HCT116 (cell line): ENCODE results near the gene DAPK1. TPM values are rescaled to one million over a fixed set of nuclear protein-coding genes. Genes with fewer than 3 reads are reported as not detected.

ENCODE experiments used
- ATAC-seq: fragments of 200-7000 bp; cut with Tn5 transposase; 2 replicates; pipeline ENCODE4 v1.9.1; 2020; ENCODE audit warnings: mild to moderate bottlenecking, moderate library complexity
- BruUV-seq: library from RNA; stranded (reverse); fragments of 400-500 nt; replicated peaks from 2 replicates; lab custom pipeline; 2021; lab: Mats Ljungman, UMichigan
- CTCF ChIA-PET: fragments of 300-600 bp; sonication (Branson Sonifier 250); formaldehyde crosslinking; loops from one replicate; lab custom pipeline; 2021; ENCODE audit warnings: antibody characterized with exemption; lab: Charles Lee
- POLR2A ChIA-PET: fragments of 300-600, 350-600 bp; sonication (Branson Sonifier 250); formaldehyde crosslinking; loops from one replicate; lab custom pipeline; 2021; ENCODE audit warnings: antibody characterized with exemption; lab: Charles Lee
- RAD21 ChIA-PET, 2 experiments: fragments of 300-600 bp; sonication (Branson Sonifier 250); formaldehyde crosslinking; loops; one replicate each; lab custom pipeline; 2023; ENCODE audit warnings: low total read pairs in 2 of 2; ENCODE audit not compliant: uncharacterized antibody in 2 of 2, unreplicated experiment in 2 of 2, low non-redundant PET in 1 of 2; lab: Charles Lee
- DNase-seq: peaks from one replicate; pipeline ENCODE4 v3.0.0-alpha.2; 2010; ENCODE audit warnings: low read depth, low spot score
- H2AFZ ChIP-seq: fragments of 200-600 bp; shearing (Covaris generic), sonication (generic); 2 replicates; pipeline ENCODE4 v1.6.1; 2017; ENCODE audit warnings: low read depth, mixed run types, mixed read lengths, antibody characterized with exemption, low read length; ENCODE audit not compliant: poor library complexity, severe bottlenecking
- H3K27ac ChIP-seq: 2 replicates; pipeline ENCODE4 v1.5.1; 2012; ENCODE audit warnings: low read depth, low read length
- H3K27me3 ChIP-seq: fragments of 200-600 bp; sonication (generic); 2 replicates; pipeline ENCODE4 v1.6.1; 2016; ENCODE audit warnings: mixed run types, low read length, mixed read lengths; ENCODE audit not compliant: insufficient read depth
- H3K36me3 ChIP-seq, 2 experiments: fragments of 200-500 bp in 1 of 2; fragments of 200-600 bp in 1 of 2; sonication (Bioruptor generic) in 1 of 2; sonication (generic) in 1 of 2; 2 replicates each; pipeline versions ENCODE4 v1.5.1 to v1.6.1; 2014 to 2016; ENCODE audit warnings: low read length in 2 of 2, inconsistent platforms in 1 of 2, mixed read lengths in 1 of 2, mixed run types in 1 of 2; ENCODE audit not compliant: insufficient read depth in 2 of 2, control insufficient read depth in 1 of 2
- H3K4me1 ChIP-seq, 2 experiments: fragments of 200-600 bp in 1 of 2; sonication (generic) in 1 of 2; 2 replicates each; pipeline versions ENCODE4 v1.5.1 to v1.6.1; 2012 to 2017; ENCODE audit warnings: low read length in 2 of 2, inconsistent platforms in 1 of 2, mild to moderate bottlenecking in 1 of 2, mixed read lengths in 1 of 2, mixed run types in 1 of 2, moderate library complexity in 1 of 2; ENCODE audit not compliant: insufficient read depth in 2 of 2, control insufficient read depth in 1 of 2
- H3K4me2 ChIP-seq: fragments of 200-600 bp; sonication (generic); 2 replicates; pipeline ENCODE4 v1.6.1; 2017; ENCODE audit warnings: mixed run types, low read length, mixed read lengths
- H3K4me3 ChIP-seq, 2 experiments: fragments of 200-600 bp in 1 of 2; sonication (generic) in 1 of 2; replicated peaks in 1 of 2; 2 replicates each; pipeline ENCODE4 v1.5.1; 2011 to 2016; ENCODE audit warnings: low read length in 2 of 2, control low read depth in 1 of 2, low read depth in 1 of 2, mild to moderate bottlenecking in 1 of 2, mixed read lengths in 1 of 2, mixed run types in 1 of 2
- H3K79me2 ChIP-seq: fragments of 200-600 bp; sonication (generic); 2 replicates; pipeline ENCODE4 v1.6.1; 2017; ENCODE audit warnings: mild to moderate bottlenecking, mixed run types, low read length, moderate library complexity, mixed read lengths; ENCODE audit not compliant: insufficient read depth
- H3K9ac ChIP-seq: fragments of 200-600 bp; sonication (generic); 2 replicates; pipeline ENCODE4 v1.6.1; 2016; ENCODE audit warnings: low read length, mixed read lengths
- H3K9me2 ChIP-seq: fragments of 200-600 bp; sonication (generic), shearing (Covaris generic); 2 replicates; pipeline ENCODE4 v1.6.1; 2017; ENCODE audit warnings: mixed run types, mild to moderate bottlenecking, moderate library complexity; ENCODE audit not compliant: insufficient read depth
- H3K9me3 ChIP-seq, 2 experiments: fragments of 200-500 bp in 1 of 2; fragments of 200-600 bp in 1 of 2; sonication (Bioruptor generic) in 1 of 2; sonication (generic) in 1 of 2; 2 replicates each; pipeline ENCODE4 v1.6.1; 2014 to 2017; ENCODE audit warnings: low read length in 2 of 2, mixed read lengths in 2 of 2, inconsistent platforms in 1 of 2, low read depth in 1 of 2, mild to moderate bottlenecking in 1 of 2, mixed run types in 1 of 2, moderate library complexity in 1 of 2; ENCODE audit not compliant: control insufficient read depth in 1 of 2, insufficient read depth in 1 of 2
- H4K20me1 ChIP-seq: fragments of 200-600 bp; sonication (generic), shearing (Covaris generic); 2 replicates; pipeline ENCODE4 v1.6.1; 2017; ENCODE audit warnings: mixed run types, mild to moderate bottlenecking, moderate library complexity; ENCODE audit not compliant: insufficient read depth
- EGR1 ChIP-seq: IDR thresholded peaks from 2 replicates; pipeline ENCODE4 v1.6.1; 2012; ENCODE audit warnings: low read depth
- ELF1 ChIP-seq: IDR thresholded peaks from 2 replicates; pipeline ENCODE4 v1.6.1; 2012; ENCODE audit warnings: low read depth, borderline replicate concordance
- EZH2phosphoT487 ChIP-seq: fragments of 200-600 bp; IDR thresholded peaks from 2 replicates; pipeline ENCODE4 v1.6.1; 2018; ENCODE audit warnings: antibody characterized with exemption, borderline replicate concordance
- FOSL1 ChIP-seq: IDR thresholded peaks from 2 replicates; pipeline ENCODE4 v1.6.1; 2012; ENCODE audit warnings: low read depth
- POLR2A ChIP-seq: IDR thresholded peaks from 2 replicates; pipeline ENCODE4 v1.7.0; 2011; ENCODE audit warnings: borderline replicate concordance; ENCODE audit not compliant: insufficient read depth, insufficient read length; ENCODE audit errors: extremely low read depth
- POLR2AphosphoS5 ChIP-seq: IDR thresholded peaks from 2 replicates; pipeline ENCODE4 v1.6.1; 2011; ENCODE audit warnings: mild to moderate bottlenecking, low read depth, low read length, moderate library complexity
- RAD21 ChIP-seq: IDR thresholded peaks from 2 replicates; pipeline ENCODE4 v1.6.1; 2012; ENCODE audit warnings: low read depth, mild to moderate bottlenecking
- REST ChIP-seq: IDR thresholded peaks from 2 replicates; pipeline ENCODE4 v1.6.1; 2012; ENCODE audit warnings: low read depth
- SP1 ChIP-seq: IDR thresholded peaks from 2 replicates; pipeline ENCODE4 v1.6.1; 2012; ENCODE audit warnings: low read depth
- SRF ChIP-seq: IDR thresholded peaks from 2 replicates; pipeline ENCODE4 v1.6.1; 2012; ENCODE audit warnings: low read depth
- ZBTB33 ChIP-seq: IDR thresholded peaks from 2 replicates; pipeline ENCODE4 v1.6.1; 2011; ENCODE audit warnings: mild to moderate bottlenecking, low read length, moderate library complexity; ENCODE audit not compliant: insufficient replicate concordance; ENCODE audit errors: extremely low read depth
- ZFX ChIP-seq: fragments of 450-650 bp; IDR thresholded peaks from 2 replicates; pipeline ENCODE4 v1.6.1; 2017
- intact Hi-C: fragments of 100-400 bp; cut with micrococcal nuclease; formaldehyde crosslinking; loops from 2 replicates; pipeline ENCODE4 v1.10.0; 2022
- total RNA-seq: library from RNA; stranded (reverse); gene quantifications from one replicate; pipeline ENCODE4 v1.2.1, GENCODE V29; 2021; ENCODE audit not compliant: unreplicated experiment

DAPK1 gene
- total RNA-seq, 1 experiment from 2014 or later, result 5.6 TPM

GRCh38 chr9:87733273-87734052, 235.8 kb downstream of the DAPK1 start:
- TF ChIP-seq POLR2AphosphoS5 (no peak), SRF (no peak), ELF1 (no peak), SP1 (no peak), EZH2phosphoT487 (no peak), ZFX (no peak), POLR2A (no peak)
- TF ChIP-seq, all 23 proteins: peak for 0
- Histone ChIP-seq H3K27ac (no peak overlapping the region), H3K9ac (no peak overlapping the region), H3K9me2 (no peaks in the 10 kb centered on the region), H3K4me1 (no peaks in the 10 kb centered on the region), H3K4me2 (no peak overlapping the region), H3K36me3 (peaks cover 10 to 11% of the 10 kb centered on the region in 2 experiments; a peak in 2 of 4 replicates), H2AFZ (no peak overlapping the region), H3K27me3 (no peaks in the 10 kb centered on the region), H3K79me2 (no peaks in the 10 kb centered on the region), H3K9me3 (no peaks in the 10 kb centered on the region), H3K4me3 (no peak overlapping the region), H4K20me1 (no peaks in the 10 kb centered on the region)
- DNase-seq (no peak), ATAC-seq (no peak)
- ChIA-PET CTCF (no interaction called here), POLR2A (no interaction called here), RAD21 (no interaction called here)
- intact Hi-C loops, result no loop called here
- no TSS peak for BruUV-seq

GRCh38 chr9:87734106-87734505, 236.4 kb downstream of the DAPK1 start:
- DNase-seq, result no peak
- TF ChIP-seq ZBTB33 (no peak), REST (no peak), EZH2phosphoT487 (no peak), RAD21 (no peak), EGR1 (no peak), FOSL1 (no peak)
- no peak overlapping the region for H3K4me3 ChIP-seq
- no peak overlapping the region for H3K4me2 ChIP-seq
- no peak overlapping the region for H3K9ac ChIP-seq
- ChIA-PET POLR2A (no interaction called here), CTCF (no interaction called here), RAD21 (no interaction called here)
- H3K9me3 ChIP-seq, result no peaks in the 10 kb centered on the region
- H3K4me1 ChIP-seq, result no peaks in the 10 kb centered on the region
- no peaks in the 10 kb centered on the region for H3K27me3 ChIP-seq
- H3K79me2 ChIP-seq, result no peaks in the 10 kb centered on the region
- ATAC-seq, result no peak
- peaks cover 5 to 7% of the 10 kb centered on the region in 2 experiments; a peak in 2 of 4 replicates for H3K36me3 ChIP-seq
- H4K20me1 ChIP-seq, result no peaks in the 10 kb centered on the region
- H2AFZ ChIP-seq, result no peak overlapping the region
- H3K27ac ChIP-seq, result no peak overlapping the region
- no TSS peak for BruUV-seq
- no peaks in the 10 kb centered on the region for H3K9me2 ChIP-seq
- intact Hi-C loops, result no loop called here
